HG03095 (cell line): ENCODE results near the gene TBL3.

Experiments
- ATAC-seq: cut with Tn5 transposase; IDR thresholded peaks from one replicate; pipeline ENCODE4 v1.9.1; 2021; ENCODE audit warnings: moderate library complexity; ENCODE audit not compliant: unreplicated experiment

TBL3 gene

GRCh38 chr16:1963806-1964505 lies 7.9 kb upstream of the TBL3 start:
- no peak for ATAC-seq

GRCh38 chr16:1964506-1965395 lies 7.1 kb upstream of the TBL3 start, which contains the start of gene RPS2:
TSS of gene RPS2 (minus strand) at chr16:1964826. CDS start at chr16:1964625, 201 bp downstream.
- peak; percentile 75 for ATAC-seq

GRCh38 chr16:1965396-1966001 lies 6.4 kb upstream of the TBL3 start:
- no peak for ATAC-seq

- ATAC-seq: no peak
These were observed 5.4 kb upstream of the TBL3 start, which contains the start of gene RNF151 for GRCh38 chr16:1966460-1966859. TSS of gene RNF151 (plus strand) at chr16:1966856. CDS start at chr16:1966882, 26 bp downstream.

- ATAC-seq: no peak
These were observed 3.5 kb upstream of the TBL3 start for GRCh38 chr16:1968146-1968953.

- no peak for ATAC-seq
These were observed 631 bp downstream of the TBL3 start for GRCh38 chr16:1972490-1972877.

- ATAC-seq: no peak
These were observed 1.8 kb downstream of the TBL3 start for GRCh38 chr16:1973461-1974156.

- no peak for ATAC-seq
These were observed 2.6 kb downstream of the TBL3 start for GRCh38 chr16:1974157-1975070.

- ATAC-seq: no peak
These were observed 3.8 kb downstream of the TBL3 start for GRCh38 chr16:1975432-1976215.

GRCh38 chr16:1976216-1976520 lies 4.3 kb downstream of the TBL3 start:
- ATAC-seq: no peak

GRCh38 chr16:1976951-1977874 lies 5.4 kb downstream of the TBL3 start:
- no peak for ATAC-seq

GRCh38 chr16:1977875-1978268 lies 6.0 kb downstream of the TBL3 start:
- no peak for ATAC-seq

GRCh38 chr16:1978476-1979120 lies 6.7 kb downstream of the TBL3 start:
- ATAC-seq: no peak

- ATAC-seq: no peak
These were observed 7.6 kb downstream of the TBL3 start for GRCh38 chr16:1979271-1980029.

GRCh38 chr16:1980030-1980769 lies 8.3 kb downstream of the TBL3 start:
- ATAC-seq: no peak

- no peak for ATAC-seq
These were observed 8.9 kb downstream of the TBL3 start for GRCh38 chr16:1980770-1981087.
